HG03432 (cell line): ENCODE measurements around the gene CDO1.

ENCODE experiments used
- ATAC-seq: cut with Tn5 transposase; IDR thresholded peaks from one replicate; pipeline ENCODE4 v1.9.1; 2021; ENCODE audit warnings: mild to moderate bottlenecking, moderate library complexity; ENCODE audit not compliant: unreplicated experiment

The CDO1 gene

GRCh38 chr5:115816226-115817081, at the start of gene CDO1:
TSS of gene CDO1 (minus strand) at chr5:115816659. CDS start at chr5:115816397, 262 bp downstream.
- peak; percentile 55 for ATAC-seq

GRCh38 chr5:115859378-115859777, 42.9 kb upstream of the CDO1 start:
- no peak for ATAC-seq

- ATAC-seq = no peak
Measured at GRCh38 chr5:115858396-115858795, 41.9 kb upstream of the CDO1 start.

GRCh38 chr5:115857626-115858349, 41.3 kb upstream of the CDO1 start:
- ATAC-seq = no peak

GRCh38 chr5:115857057-115857479, 40.6 kb upstream of the CDO1 start:
- no peak for ATAC-seq

GRCh38 chr5:115855959-115856358, 39.5 kb upstream of the CDO1 start:
- ATAC-seq = no peak

GRCh38 chr5:115854139-115854538, 37.7 kb upstream of the CDO1 start:
- ATAC-seq = no peak

GRCh38 chr5:115850744-115851416, 34.4 kb upstream of the CDO1 start:
- no peak for ATAC-seq

- ATAC-seq = no peak
Measured at GRCh38 chr5:115849258-115849798, 32.9 kb upstream of the CDO1 start.

- no peak for ATAC-seq
Measured at GRCh38 chr5:115847290-115847689, 30.8 kb upstream of the CDO1 start.

- no peak for ATAC-seq
Measured at GRCh38 chr5:115844321-115844817, 27.9 kb upstream of the CDO1 start.

GRCh38 chr5:115843444-115844130, 27.1 kb upstream of the CDO1 start:
- no peak for ATAC-seq

GRCh38 chr5:115842952-115843351, 26.5 kb upstream of the CDO1 start:
- ATAC-seq = no peak

GRCh38 chr5:115842089-115842935, 25.9 kb upstream of the CDO1 start:
- ATAC-seq = peak; percentile 34

- ATAC-seq = peak; percentile 85
Measured at GRCh38 chr5:115841382-115842088, 25.1 kb upstream of the CDO1 start, which contains the start of the genes AP3S1 and ATG12. TSS of gene AP3S1 (plus strand) at chr5:115841935. CDS start at chr5:115842038, 103 bp downstream. TSS of gene ATG12 (minus strand) at chr5:115841565. CDS start at chr5:115841552, 13 bp downstream.

- ATAC-seq = no peak
Measured at GRCh38 chr5:115840873-115841272, 24.4 kb upstream of the CDO1 start.

GRCh38 chr5:115838885-115839518, 22.5 kb upstream of the CDO1 start:
- peak; percentile 7 for ATAC-seq

- no peak for ATAC-seq
Measured at GRCh38 chr5:115835481-115835880, 19.0 kb upstream of the CDO1 start.
